GM12878 (cell line): ENCODE results near the gene TPK1. TPM values are rescaled to one million over a fixed set of nuclear protein-coding genes. Genes with fewer than 3 reads are reported as not detected.

ENCODE experiments used
- ATAC-seq: fragments of 200-7000 bp; cut with Tn5 transposase; 3 replicates; pipeline ENCODE4 v1.9.1; 2020; ENCODE audit warnings: mild to moderate bottlenecking, moderate library complexity
- BruUV-seq: library from RNA; stranded (reverse); fragments of 400-500 nt; replicated peaks from 2 replicates; lab custom pipeline; 2021; lab: Mats Ljungman, UMichigan
- CTCF ChIA-PET: fragments of 300-600 bp; sonication (Branson Sonifier 250); formaldehyde crosslinking; extraction: SDS; loops from one replicate; lab custom pipeline; 2021; ENCODE audit warnings: inconsistent platforms; lab: Yijun Ruan, JAX
- POLR2A ChIA-PET: fragments of 350-600 bp; formaldehyde crosslinking; extraction: SDS; loops from one replicate; lab custom pipeline; 2021; ENCODE audit warnings: inconsistent platforms; lab: Charles Lee
- RAD21 ChIA-PET: fragments of 300-600 bp; sonication (Branson Sonifier 250); formaldehyde crosslinking; loops from one replicate; lab custom pipeline; 2023; ENCODE audit warnings: antibody characterized with exemption; ENCODE audit not compliant: unreplicated experiment; lab: Charles Lee
- SMC1A ChIA-PET: fragments of 300-600 bp; sonication (Branson Sonifier 250); formaldehyde crosslinking; loops from one replicate; lab custom pipeline; 2023; ENCODE audit not compliant: unreplicated experiment, uncharacterized antibody; lab: Charles Lee
- DNase-seq: peaks from one replicate; pipeline ENCODE4 v3.0.0-alpha.2; 2011; ENCODE audit warnings: low read depth, low spot score
- FAIRE-seq: peaks from 3 replicates; lab custom pipeline; 2011; peaks lifted over from hg19 to GRCh38; lab: Jason Lieb, UNC
- H2AFZ ChIP-seq: 2 replicates; pipeline ENCODE4 v1.6.0; 2011; ENCODE audit warnings: low read depth, low read length, control low read depth; ENCODE audit not compliant: control insufficient read depth
- H3K27ac ChIP-seq: 2 replicates; pipeline ENCODE4 v1.5.1; 2011; ENCODE audit warnings: control low read depth; ENCODE audit not compliant: control insufficient read depth, insufficient read depth
- H3K27me3 ChIP-seq, 2 experiments: replicated peaks in 1 of 2; 2 replicates each; pipeline versions ENCODE4 v1.6.0 to v1.6.1; 2011; ENCODE audit warnings: low read length in 1 of 2; ENCODE audit not compliant: control insufficient read depth in 2 of 2, insufficient read depth in 2 of 2
- H3K36me3 ChIP-seq, 2 experiments: 2 replicates each; pipeline ENCODE4 v1.5.1; 2011; ENCODE audit warnings: low read length in 1 of 2; ENCODE audit not compliant: control insufficient read depth in 2 of 2, insufficient read depth in 2 of 2
- H3K4me1 ChIP-seq: 2 replicates; pipeline ENCODE4 v1.6.1; 2011; ENCODE audit warnings: mild to moderate bottlenecking, low read length, moderate library complexity, mixed read lengths; ENCODE audit not compliant: control insufficient read depth, insufficient read depth
- H3K4me2 ChIP-seq: 2 replicates; pipeline ENCODE4 v1.6.0; 2011; ENCODE audit warnings: control low read depth; ENCODE audit not compliant: control insufficient read depth, insufficient read depth
- H3K4me3 ChIP-seq: fragments of 200-600 bp; sonication (generic); 2 replicates; pipeline ENCODE4 v1.5.1; 2016
- H3K79me2 ChIP-seq: 2 replicates; pipeline ENCODE4 v1.6.0; 2011; ENCODE audit warnings: low read length; ENCODE audit not compliant: control insufficient read depth, insufficient read depth
- H3K9ac ChIP-seq: 2 replicates; pipeline ENCODE4 v1.8.0; 2011; ENCODE audit warnings: low read length, control low read depth, mixed read lengths; ENCODE audit not compliant: control insufficient read depth, insufficient read depth
- H3K9me3 ChIP-seq: replicated peaks from 3 replicates; pipeline ENCODE4 v1.5.1; 2011; ENCODE audit warnings: mild to moderate bottlenecking, low read length; ENCODE audit not compliant: control insufficient read depth, insufficient read depth
- H4K20me1 ChIP-seq: 2 replicates; pipeline ENCODE4 v1.6.0; 2011; ENCODE audit not compliant: control insufficient read depth, insufficient read depth
- RAD21 ChIP-seq: IDR thresholded peaks from 2 replicates; pipeline ENCODE4 v1.6.1; 2011; ENCODE audit warnings: mild to moderate bottlenecking, low read depth, low read length, moderate library complexity; ENCODE audit not compliant: insufficient read depth
- SMC3 ChIP-seq: IDR thresholded peaks from 2 replicates; pipeline ENCODE4 v1.6.1; 2011; ENCODE audit warnings: low read length, improper control_type of control experiment, borderline replicate concordance
- WGBS: methylation state at CpG from one replicate; pipeline ENCODE4 v1.1.6; 2016; ENCODE audit warnings: low lambda C conversion rate; ENCODE audit not compliant: insufficient replicate concordance, insufficient coverage; ENCODE audit errors: missing lambda C conversion rate; 5-methylcytosine and 5-hydroxymethylcytosine counted together
- in situ Hi-C: fragments of 300-500 bp; cut with MboI; formaldehyde crosslinking; loops from 9 replicates; pipeline ENCODE4 v1.14.3; 2018; ENCODE audit warnings: mixed read lengths
- intact Hi-C: fragments of 100-400 bp; cut with micrococcal nuclease; formaldehyde crosslinking; loops from one replicate; pipeline ENCODE4 v1.14.2; 2022; ENCODE audit not compliant: unreplicated experiment
- polyA plus RNA-seq, 11 experiments: library from polyadenylated mRNA; depleted of rRNA in 4 of 11; unstranded in 6 of 11; stranded (reverse) in 5 of 11; fragments of >200 nt; fragmentation: Nextera tagmentation in 4 of 11; fragmentation: Illumina TruSeq in 1 of 11; extraction: Ambion mirVana in 4 of 11; extraction: Trizol in 1 of 11; gene quantifications; 1 replicate in 1 of 11; 2 replicates in 10 of 11; pipeline versions ENCODE4 v1.2.1 to v1.2.3, GENCODE V29; 2011 to 2016; ENCODE audit warnings: inconsistent platforms in 2 of 11, missing spikeins in 2 of 11, low read depth in 1 of 11
- total RNA-seq, 4 experiments: library from RNA; depleted of rRNA in 3 of 4; stranded (reverse); fragments of >200 nt in 3 of 4; fragmentation: Illumina TruSeq in 1 of 4; extraction: Trizol in 1 of 4; gene quantifications; 2 replicates each; pipeline versions ENCODE4 v1.2.1 to v1.2.3, GENCODE V29; 2013 to 2021
- TF ChIP-seq, protein P1 (sequence below): fragments of 450-650 bp; IDR thresholded peaks from 2 replicates; pipeline ENCODE4 v1.6.1; 2018; ENCODE audit warnings: mild to moderate bottlenecking, low read depth, moderate library complexity; ENCODE audit not compliant: partially characterized antibody
- TF ChIP-seq, protein P2 (sequence below), 3 experiments: IDR thresholded peaks in 2 of 3; conservative IDR thresholded peaks in 1 of 3; 2 replicates each; pipeline ENCODE4 v1.5.1; 2011; ENCODE audit warnings: low read depth in 3 of 3, low read length in 3 of 3, mild to moderate bottlenecking in 3 of 3, control low read depth in 2 of 3, moderate library complexity in 2 of 3, inconsistent platforms in 1 of 3, mixed read lengths in 1 of 3; ENCODE audit not compliant: control insufficient read depth in 2 of 3, insufficient read depth in 1 of 3; ENCODE audit errors: extremely low read depth in 1 of 3

The TPK1 gene
- total and polyA plus RNA-seq, 10 of the 15 experiments (the other 5 are each of a cell fraction or from before 2014, with no cell fraction given) = 7.1 to 19.0 (median 9.3) TPM

DNA sequence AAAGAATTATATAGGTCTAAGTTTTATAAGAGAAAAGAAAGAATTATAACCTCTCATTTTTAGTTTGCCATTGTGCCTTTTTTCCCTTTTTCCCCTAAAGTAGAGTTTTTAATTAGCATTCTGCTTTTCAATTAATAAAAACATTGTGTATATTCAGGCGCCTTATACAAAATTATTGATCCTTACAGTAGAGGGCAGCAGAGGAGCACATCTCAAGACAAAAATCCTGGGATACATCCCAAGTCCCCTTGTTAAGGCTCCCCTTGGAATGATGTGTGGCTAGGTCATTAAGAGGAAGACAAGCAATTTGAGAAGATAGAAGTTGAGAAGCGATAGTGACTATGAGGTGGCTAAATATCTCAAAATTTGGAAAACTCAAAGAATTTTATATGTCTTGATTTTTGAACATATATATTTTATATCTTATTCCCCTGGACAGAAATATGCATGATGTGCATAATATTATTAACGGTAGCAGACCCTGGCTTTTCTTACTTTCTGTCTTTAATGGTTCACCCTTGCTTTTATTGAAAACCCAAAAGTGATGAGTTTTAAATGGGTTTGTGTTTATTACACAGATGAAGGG, 19.1 kb upstream of the TPK1 start:
- no peak for ATAC-seq
- no peaks in the 10 kb centered on the region for H3K9me3 ChIP-seq
- no TSS peak for BruUV-seq
- SMC1A ChIA-PET = interaction anchor here (1.1 to 1.6 kb wide), 2 partner anchors 9 to 69 kb away, joined by 4 to 6 read pairs; no protein-coding TSS in a partner anchor
- H3K4me3 ChIP-seq = no peak overlapping the region
- in situ Hi-C loops = no loop called here
- POLR2A ChIA-PET = no interaction called here
- no peak overlapping the region for H2AFZ ChIP-seq
- no peak overlapping the region for H3K27ac ChIP-seq
- H4K20me1 ChIP-seq = no peaks in the 10 kb centered on the region
- no peak overlapping the region for H3K4me2 ChIP-seq
- CTCF ChIA-PET = interaction anchor here (1.0 to 1.6 kb wide), 6 partner anchors 9 to 1236 kb away, joined by 3 to 5 read pairs (median 3); no protein-coding TSS in a partner anchor
- no peak for FAIRE-seq
- no peak overlapping the region for H3K9ac ChIP-seq
- H3K27me3 ChIP-seq = no peaks in the 10 kb centered on the region
- 31% methylated on average over 3 of the region's 3 CpGs for WGBS
- H3K4me1 ChIP-seq = no peaks in the 10 kb centered on the region
- TF ChIP-seq, protein P1, sequence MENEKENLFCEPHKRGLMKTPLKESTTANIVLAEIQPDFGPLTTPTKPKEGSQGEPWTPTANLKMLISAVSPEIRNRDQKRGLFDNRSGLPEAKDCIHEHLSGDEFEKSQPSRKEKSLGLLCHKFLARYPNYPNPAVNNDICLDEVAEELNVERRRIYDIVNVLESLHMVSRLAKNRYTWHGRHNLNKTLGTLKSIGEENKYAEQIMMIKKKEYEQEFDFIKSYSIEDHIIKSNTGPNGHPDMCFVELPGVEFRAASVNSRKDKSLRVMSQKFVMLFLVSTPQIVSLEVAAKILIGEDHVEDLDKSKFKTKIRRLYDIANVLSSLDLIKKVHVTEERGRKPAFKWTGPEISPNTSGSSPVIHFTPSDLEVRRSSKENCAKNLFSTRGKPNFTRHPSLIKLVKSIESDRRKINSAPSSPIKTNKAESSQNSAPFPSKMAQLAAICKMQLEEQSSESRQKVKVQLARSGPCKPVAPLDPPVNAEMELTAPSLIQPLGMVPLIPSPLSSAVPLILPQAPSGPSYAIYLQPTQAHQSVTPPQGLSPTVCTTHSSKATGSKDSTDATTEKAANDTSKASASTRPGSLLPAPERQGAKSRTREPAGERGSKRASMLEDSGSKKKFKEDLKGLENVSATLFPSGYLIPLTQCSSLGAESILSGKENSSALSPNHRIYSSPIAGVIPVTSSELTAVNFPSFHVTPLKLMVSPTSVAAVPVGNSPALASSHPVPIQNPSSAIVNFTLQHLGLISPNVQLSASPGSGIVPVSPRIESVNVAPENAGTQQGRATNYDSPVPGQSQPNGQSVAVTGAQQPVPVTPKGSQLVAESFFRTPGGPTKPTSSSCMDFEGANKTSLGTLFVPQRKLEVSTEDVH = no peak
- TF ChIP-seq SMC3 = peak; percentile 39; the same call in 1 of the 2 replicates
- peak; percentile 56 for TF ChIP-seq RAD21
- TF ChIP-seq, protein P2, sequence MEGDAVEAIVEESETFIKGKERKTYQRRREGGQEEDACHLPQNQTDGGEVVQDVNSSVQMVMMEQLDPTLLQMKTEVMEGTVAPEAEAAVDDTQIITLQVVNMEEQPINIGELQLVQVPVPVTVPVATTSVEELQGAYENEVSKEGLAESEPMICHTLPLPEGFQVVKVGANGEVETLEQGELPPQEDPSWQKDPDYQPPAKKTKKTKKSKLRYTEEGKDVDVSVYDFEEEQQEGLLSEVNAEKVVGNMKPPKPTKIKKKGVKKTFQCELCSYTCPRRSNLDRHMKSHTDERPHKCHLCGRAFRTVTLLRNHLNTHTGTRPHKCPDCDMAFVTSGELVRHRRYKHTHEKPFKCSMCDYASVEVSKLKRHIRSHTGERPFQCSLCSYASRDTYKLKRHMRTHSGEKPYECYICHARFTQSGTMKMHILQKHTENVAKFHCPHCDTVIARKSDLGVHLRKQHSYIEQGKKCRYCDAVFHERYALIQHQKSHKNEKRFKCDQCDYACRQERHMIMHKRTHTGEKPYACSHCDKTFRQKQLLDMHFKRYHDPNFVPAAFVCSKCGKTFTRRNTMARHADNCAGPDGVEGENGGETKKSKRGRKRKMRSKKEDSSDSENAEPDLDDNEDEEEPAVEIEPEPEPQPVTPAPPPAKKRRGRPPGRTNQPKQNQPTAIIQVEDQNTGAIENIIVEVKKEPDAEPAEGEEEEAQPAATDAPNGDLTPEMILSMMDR (IDR thresholded peaks at IDR 0.05 in 2 of 3, conservative IDR thresholded peaks at IDR 0.05 in 1 of 3; ENCODE audit: control insufficient read depth in 2 of 3, extremely low read depth in 1 of 3, insufficient read depth in 1 of 3, low read depth in 3 of 3, low read length in 3 of 3) = peak; percentile 35 to 42 (median 39); a peak in 5 of 6 replicates
- TF ChIP-seq, all 136 proteins: peak for 3
- intact Hi-C loops = loop anchor here (5.0 kb wide), 1 partner anchor 1237 kb away; no protein-coding TSS in a partner anchor
- Histone ChIP-seq H3K36me3 (no peaks in the 10 kb centered on the region), H3K79me2 (no peaks in the 10 kb centered on the region)
- no peak for DNase-seq
- RAD21 ChIA-PET = no interaction called here
